Measurements from ENCODE around the gene ANKUB1. TPM values are rescaled to one million over a fixed set of nuclear protein-coding genes. Genes with fewer than 3 reads are reported as not detected.

Gene ANKUB1
- total RNA-seq, 2 experiments from 2014 or later: not detected

GRCh38 chr3:149801195-149801594 lies 8.8 kb upstream of the ANKUB1 start:
- Mint-ChIP-seq H3K27ac (no peak overlapping the region), H3K4me3 (no peak overlapping the region), H3K27me3 (peaks cover 23% of the 10 kb centered on the region), H3K4me1 (no peaks in the 10 kb centered on the region), H3K9me3 (no peaks in the 10 kb centered on the region), H3K36me3 (ENCODE audit: low read depth) (no peaks in the 10 kb centered on the region)
- no peak for DNase-seq
- CTCF ChIA-PET: interaction anchor here (0.9 kb wide), 1 partner anchor 26 kb away, joined by 3 read pairs; no protein-coding TSS in a partner anchor
- POLR2A ChIA-PET: no interaction called here

- ChIA-PET POLR2A (no interaction called here), CTCF (interaction anchor here (0.9 kb wide), 1 partner anchor 25 kb away, joined by 3 read pairs; no protein-coding TSS in a partner anchor)
- Mint-ChIP-seq H3K4me1 (no peaks in the 10 kb centered on the region), H3K27me3 (peaks cover 18% of the 10 kb centered on the region), H3K4me3 (no peak overlapping the region), H3K27ac (no peak overlapping the region), H3K9me3 (no peaks in the 10 kb centered on the region), H3K36me3 (ENCODE audit: low read depth) (no peaks in the 10 kb centered on the region)
- no peak for DNase-seq
Observed at GRCh38 chr3:149800693-149801092, 8.3 kb upstream of the ANKUB1 start.

- no peak overlapping the region for H3K27ac Mint-ChIP-seq
- H3K4me3 Mint-ChIP-seq: no peak overlapping the region
- CTCF ChIA-PET: no interaction called here
- H3K27me3 Mint-ChIP-seq: peaks cover 17% of the 10 kb centered on the region
- POLR2A ChIA-PET: no interaction called here
- no peak for DNase-seq
- H3K36me3 Mint-ChIP-seq (ENCODE audit: low read depth): no peaks in the 10 kb centered on the region
- no peaks in the 10 kb centered on the region for H3K9me3 Mint-ChIP-seq
- no peaks in the 10 kb centered on the region for H3K4me1 Mint-ChIP-seq
Observed at GRCh38 chr3:149796026-149796425, 3.7 kb upstream of the ANKUB1 start.

GRCh38 chr3:149790698-149791097 lies 1.7 kb downstream of the ANKUB1 start:
- Mint-ChIP-seq H3K4me3 (no peak overlapping the region), H3K4me1 (no peaks in the 10 kb centered on the region), H3K9me3 (no peaks in the 10 kb centered on the region), H3K27ac (no peak overlapping the region), H3K36me3 (ENCODE audit: low read depth) (no peaks in the 10 kb centered on the region), H3K27me3 (peaks cover 28% of the 10 kb centered on the region)
- ChIA-PET POLR2A (no interaction called here), CTCF (no interaction called here)
- no peak for DNase-seq

GRCh38 chr3:149790268-149790667 lies 2.1 kb downstream of the ANKUB1 start:
- CTCF ChIA-PET: no interaction called here
- no peaks in the 10 kb centered on the region for H3K4me1 Mint-ChIP-seq
- no peak overlapping the region for H3K27ac Mint-ChIP-seq
- H3K36me3 Mint-ChIP-seq (ENCODE audit: low read depth): no peaks in the 10 kb centered on the region
- H3K4me3 Mint-ChIP-seq: no peak overlapping the region
- peaks cover 28% of the 10 kb centered on the region for H3K27me3 Mint-ChIP-seq
- no peak for DNase-seq
- POLR2A ChIA-PET: no interaction called here
- no peaks in the 10 kb centered on the region for H3K9me3 Mint-ChIP-seq

GRCh38 chr3:149784064-149784704 lies 8.2 kb downstream of the ANKUB1 start:
- no peaks in the 10 kb centered on the region for H3K36me3 Mint-ChIP-seq (ENCODE audit: low read depth)
- CTCF ChIA-PET: no interaction called here

GRCh38 chr3:149783576-149783975 lies 8.8 kb downstream of the ANKUB1 start:
- POLR2A ChIA-PET: no interaction called here
- Mint-ChIP-seq H3K4me1 (no peaks in the 10 kb centered on the region), H3K36me3 (ENCODE audit: low read depth) (no peaks in the 10 kb centered on the region), H3K9me3 (no peaks in the 10 kb centered on the region), H3K27ac (no peak overlapping the region), H3K4me3 (no peak overlapping the region), H3K27me3 (peaks cover 16% of the 10 kb centered on the region)
- DNase-seq: no peak
- CTCF ChIA-PET: no interaction called here

More at GRCh38 chr3:149784064-149784704, 8.2 kb downstream of the ANKUB1 start:
- Mint-ChIP-seq H3K4me3 (no peak overlapping the region), H3K27me3 (peaks cover 16% of the 10 kb centered on the region), H3K27ac (no peak overlapping the region), H3K4me1 (no peaks in the 10 kb centered on the region), H3K9me3 (no peaks in the 10 kb centered on the region)
- no peak for DNase-seq
- POLR2A ChIA-PET: no interaction called here

GRCh38 chr3:149781741-149782140 lies 10.6 kb downstream of the ANKUB1 start:
- no peaks in the 10 kb centered on the region for H3K4me1 Mint-ChIP-seq
- H3K36me3 Mint-ChIP-seq (ENCODE audit: low read depth): no peaks in the 10 kb centered on the region
- no peak overlapping the region for H3K4me3 Mint-ChIP-seq
- no peak overlapping the region for H3K27ac Mint-ChIP-seq
- no peak for DNase-seq
- CTCF ChIA-PET: interaction anchor here (1.0 to 1.4 kb wide), 3 partner anchors 12 to 30 kb away, joined by 3 to 4 read pairs (median 3); no protein-coding TSS in a partner anchor
- POLR2A ChIA-PET: no interaction called here
- peaks cover 7% of the 10 kb centered on the region for H3K27me3 Mint-ChIP-seq
- no peaks in the 10 kb centered on the region for H3K9me3 Mint-ChIP-seq

GRCh38 chr3:149781211-149781610 lies 11.1 kb downstream of the ANKUB1 start:
- Mint-ChIP-seq H3K27ac (no peak overlapping the region), H3K36me3 (ENCODE audit: low read depth) (no peaks in the 10 kb centered on the region), H3K4me3 (no peak overlapping the region), H3K27me3 (peaks cover 5% of the 10 kb centered on the region), H3K4me1 (no peaks in the 10 kb centered on the region), H3K9me3 (no peaks in the 10 kb centered on the region)
- DNase-seq: no peak
- ChIA-PET CTCF (interaction anchor here (1.0 kb wide), 1 partner anchor 27 kb away, joined by 3 read pairs; no protein-coding TSS in a partner anchor), POLR2A (no interaction called here)

GRCh38 chr3:149777414-149778214 lies 14.7 kb downstream of the ANKUB1 start:
- Mint-ChIP-seq H3K27ac (no peak overlapping the region), H3K9me3 (no peaks in the 10 kb centered on the region), H3K4me3 (no peak overlapping the region), H3K36me3 (ENCODE audit: low read depth) (no peaks in the 10 kb centered on the region), H3K27me3 (peaks cover 3% of the 10 kb centered on the region), H3K4me1 (no peaks in the 10 kb centered on the region)
- ChIA-PET POLR2A (no interaction called here), CTCF (interaction anchor here (0.5 to 2.0 kb wide), 3 partner anchors 23 to 30 kb away, joined by 3 to 6 read pairs (median 3); no protein-coding TSS in a partner anchor)
- no peak for DNase-seq

GRCh38 chr3:149776170-149776569 lies 16.2 kb downstream of the ANKUB1 start:
- CTCF ChIA-PET: interaction anchor here (1.2 to 2.0 kb wide), 5 partner anchors 9 to 245 kb away, joined by 3 to 6 read pairs (median 3); no protein-coding TSS in a partner anchor
- Mint-ChIP-seq H3K4me1 (no peaks in the 10 kb centered on the region), H3K27me3 (peaks cover 10% of the 10 kb centered on the region), H3K4me3 (no peak overlapping the region), H3K27ac (no peak overlapping the region), H3K36me3 (ENCODE audit: low read depth) (no peaks in the 10 kb centered on the region), H3K9me3 (no peaks in the 10 kb centered on the region)
- DNase-seq: no peak
- POLR2A ChIA-PET: no interaction called here

GRCh38 chr3:149772861-149773260 lies 19.5 kb downstream of the ANKUB1 start:
- no peak for DNase-seq
- no peaks in the 10 kb centered on the region for H3K9me3 Mint-ChIP-seq
- no peaks in the 10 kb centered on the region for H3K36me3 Mint-ChIP-seq (ENCODE audit: low read depth)
- H3K4me3 Mint-ChIP-seq: no peak overlapping the region
- ChIA-PET CTCF (interaction anchor here (1.0 kb wide), 1 partner anchor 20 kb away, joined by 3 read pairs; the partner anchor contains the start of gene ANKUB1), POLR2A (no interaction called here)
- peaks cover 13% of the 10 kb centered on the region for H3K27me3 Mint-ChIP-seq
- no peaks in the 10 kb centered on the region for H3K4me1 Mint-ChIP-seq
- H3K27ac Mint-ChIP-seq: no peak overlapping the region

GRCh38 chr3:149771652-149772271 lies 20.6 kb downstream of the ANKUB1 start:
- no peaks in the 10 kb centered on the region for H3K4me1 Mint-ChIP-seq
- H3K36me3 Mint-ChIP-seq (ENCODE audit: low read depth): no peaks in the 10 kb centered on the region
- H3K4me3 Mint-ChIP-seq: no peak overlapping the region
- DNase-seq: peak; percentile 44
- no peak overlapping the region for H3K27ac Mint-ChIP-seq
- no peaks in the 10 kb centered on the region for H3K9me3 Mint-ChIP-seq
- ChIA-PET POLR2A (interaction anchor here (0.6 to 0.7 kb wide), 2 partner anchors 9 to 248 kb away, joined by 4 to 5 read pairs; no protein-coding TSS in a partner anchor), CTCF (interaction anchor here (0.6 to 1.9 kb wide), 12 partner anchors 8 to 412 kb away, joined by 3 to 6 read pairs (median 3); partner anchors contain the start of gene COMMD2)
- peaks cover 14% of the 10 kb centered on the region for H3K27me3 Mint-ChIP-seq
